ENCODE results near the gene VAV3. TPM values are rescaled to one million over a fixed set of nuclear protein-coding genes. Genes with fewer than 3 reads are reported as not detected.

VAV3 gene
- total and polyA plus RNA-seq, 2 of the 13 experiments (the other 11 are each of a cell fraction or from before 2014, with no cell fraction given) = 15.9 to 29.8 TPM

GRCh38 chr1:107990606-107991005, 25.6 kb upstream of the VAV3 start:
- Histone ChIP-seq H2AFZ (ENCODE audit: low read length) (no peak overlapping the region), H3K27ac (ENCODE audit: extremely low read length, insufficient read depth, low read length) (no peak overlapping the region), H4K20me1 (ENCODE audit: insufficient read depth, low read length) (no peaks in the 10 kb centered on the region), H3K4me2 (ENCODE audit: low read depth, low read length) (no peak overlapping the region), H3K79me2 (ENCODE audit: insufficient read depth, low read length) (no peaks in the 10 kb centered on the region), H3K27me3 (ENCODE audit: control insufficient read depth in 1 of 2, insufficient read depth in 2 of 2, low read length in 2 of 2) (no peaks in the 10 kb centered on the region), H3K4me1 (ENCODE audit: insufficient read depth, low read length) (peaks cover 6% of the 10 kb centered on the region; the same call in 1 of the 2 replicates), H3K9ac (ENCODE audit: insufficient read depth, low read depth, low read length) (no peak overlapping the region), H3K36me3 (replicated peaks in 1 of 2; ENCODE audit: control insufficient read depth in 1 of 2, insufficient read depth in 2 of 2, low read length in 2 of 2) (no peaks in the 10 kb centered on the region), H3K4me3 (replicated peaks in 1 of 3; ENCODE audit: insufficient read depth in 1 of 3, low read depth in 2 of 3, low read length in 3 of 3) (no peak overlapping the region), H3K9me3 (ENCODE audit: low read length) (no peaks in the 10 kb centered on the region)
- 69% methylated on average over 5 of the region's 5 CpGs for WGBS (ENCODE audit: low lambda C conversion rate)
- no TSS peak for BruUV-seq (replicated peaks)
- POLR2A ChIA-PET = no interaction called here
- intact Hi-C loops (cut with micrococcal nuclease; ENCODE audit: unreplicated experiment) (no loop called here), in situ Hi-C loops (cut with HindIII; ENCODE audit: extremely low pct_ligation_motif_present, low pct_unique_long_range_greater_than_20kb) (no loop called here)
- ATAC-seq = no peak
- CTCF ChIA-PET (ENCODE audit: low intra/inter-chr PET ratio, low total read pairs) = no interaction called here
- no peak for FAIRE-seq
- DNase-seq (ENCODE audit: low spot score) = no peak
- TF ChIP-seq PLSCR1 (CRISPR knock-in tag; IDR thresholded peaks at IDR 0.05; ENCODE audit: borderline replicate concordance) = no peak
- no peak for TF ChIP-seq ZNF839 (CRISPR knock-in tag; IDR thresholded peaks at IDR 0.05; ENCODE audit: borderline replicate concordance)
- TF ChIP-seq JUN (CRISPR knock-in tag; IDR thresholded peaks at IDR 0.05) = no peak
- TF ChIP-seq, protein P1, sequence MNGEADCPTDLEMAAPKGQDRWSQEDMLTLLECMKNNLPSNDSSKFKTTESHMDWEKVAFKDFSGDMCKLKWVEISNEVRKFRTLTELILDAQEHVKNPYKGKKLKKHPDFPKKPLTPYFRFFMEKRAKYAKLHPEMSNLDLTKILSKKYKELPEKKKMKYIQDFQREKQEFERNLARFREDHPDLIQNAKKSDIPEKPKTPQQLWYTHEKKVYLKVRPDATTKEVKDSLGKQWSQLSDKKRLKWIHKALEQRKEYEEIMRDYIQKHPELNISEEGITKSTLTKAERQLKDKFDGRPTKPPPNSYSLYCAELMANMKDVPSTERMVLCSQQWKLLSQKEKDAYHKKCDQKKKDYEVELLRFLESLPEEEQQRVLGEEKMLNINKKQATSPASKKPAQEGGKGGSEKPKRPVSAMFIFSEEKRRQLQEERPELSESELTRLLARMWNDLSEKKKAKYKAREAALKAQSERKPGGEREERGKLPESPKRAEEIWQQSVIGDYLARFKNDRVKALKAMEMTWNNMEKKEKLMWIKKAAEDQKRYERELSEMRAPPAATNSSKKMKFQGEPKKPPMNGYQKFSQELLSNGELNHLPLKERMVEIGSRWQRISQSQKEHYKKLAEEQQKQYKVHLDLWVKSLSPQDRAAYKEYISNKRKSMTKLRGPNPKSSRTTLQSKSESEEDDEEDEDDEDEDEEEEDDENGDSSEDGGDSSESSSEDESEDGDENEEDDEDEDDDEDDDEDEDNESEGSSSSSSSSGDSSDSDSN (CRISPR knock-in tag; IDR thresholded peaks at IDR 0.05) = no peak
- TF ChIP-seq, protein P2, sequence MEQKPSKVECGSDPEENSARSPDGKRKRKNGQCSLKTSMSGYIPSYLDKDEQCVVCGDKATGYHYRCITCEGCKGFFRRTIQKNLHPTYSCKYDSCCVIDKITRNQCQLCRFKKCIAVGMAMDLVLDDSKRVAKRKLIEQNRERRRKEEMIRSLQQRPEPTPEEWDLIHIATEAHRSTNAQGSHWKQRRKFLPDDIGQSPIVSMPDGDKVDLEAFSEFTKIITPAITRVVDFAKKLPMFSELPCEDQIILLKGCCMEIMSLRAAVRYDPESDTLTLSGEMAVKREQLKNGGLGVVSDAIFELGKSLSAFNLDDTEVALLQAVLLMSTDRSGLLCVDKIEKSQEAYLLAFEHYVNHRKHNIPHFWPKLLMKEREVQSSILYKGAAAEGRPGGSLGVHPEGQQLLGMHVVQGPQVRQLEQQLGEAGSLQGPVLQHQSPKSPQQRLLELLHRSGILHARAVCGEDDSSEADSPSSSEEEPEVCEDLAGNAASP (CRISPR knock-in tag; IDR thresholded peaks at IDR 0.05; ENCODE audit: borderline replicate concordance) = no peak
- no peak for TF ChIP-seq BRD4 (CRISPR knock-in tag; IDR thresholded peaks at IDR 0.05)
- no peak for TF ChIP-seq NKX3-1 (CRISPR knock-in tag; IDR thresholded peaks at IDR 0.05)
- no peak for TF ChIP-seq TFDP1 (CRISPR knock-in tag; IDR thresholded peaks at IDR 0.05; ENCODE audit: borderline replicate concordance)
